ENCODE measurements around the gene TMEM178A.

TMEM178A gene

DNA sequence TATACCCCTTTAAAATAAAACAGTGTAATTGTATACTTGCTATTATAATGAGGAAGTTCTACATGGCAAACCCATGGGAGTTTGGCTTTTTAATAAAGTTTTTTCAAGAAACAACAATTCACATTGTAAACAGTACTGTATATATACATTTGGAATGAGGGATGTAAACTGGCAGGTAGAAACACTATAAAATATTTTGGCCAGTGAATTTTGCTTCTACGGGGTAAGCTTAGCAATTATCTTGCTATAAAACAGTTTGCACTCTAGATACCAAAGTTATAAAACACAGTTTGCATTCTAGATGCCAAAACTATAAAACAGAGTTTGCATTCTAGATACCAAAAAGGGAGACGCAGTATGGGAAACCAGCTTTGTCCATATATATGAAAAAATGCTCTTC lies 96.7 kb downstream of the TMEM178A start:
- no peaks in the 10 kb centered on the region for H4K20me1 ChIP-seq (ENCODE audit: insufficient read depth)
- no peak overlapping the region for H3K9ac ChIP-seq
- no peak overlapping the region for H2AFZ ChIP-seq (ENCODE audit: low read depth)
- no peaks in the 10 kb centered on the region for H3K4me1 ChIP-seq (ENCODE audit: low read depth, poor library complexity, severe bottlenecking)
- peaks cover 4% of the 10 kb centered on the region; the same call in 1 of the 2 replicates for H3K36me3 ChIP-seq (ENCODE audit: insufficient read depth)
- no peaks in the 10 kb centered on the region for H3K27me3 ChIP-seq (ENCODE audit: insufficient read depth, low read depth)
- no peak overlapping the region for H3K27ac ChIP-seq
- no peak overlapping the region for H3K4me3 ChIP-seq (IDR thresholded peaks at IDR 0.05; ENCODE audit: insufficient read depth, low read depth, low read length)
- TF ChIP-seq, protein P1, sequence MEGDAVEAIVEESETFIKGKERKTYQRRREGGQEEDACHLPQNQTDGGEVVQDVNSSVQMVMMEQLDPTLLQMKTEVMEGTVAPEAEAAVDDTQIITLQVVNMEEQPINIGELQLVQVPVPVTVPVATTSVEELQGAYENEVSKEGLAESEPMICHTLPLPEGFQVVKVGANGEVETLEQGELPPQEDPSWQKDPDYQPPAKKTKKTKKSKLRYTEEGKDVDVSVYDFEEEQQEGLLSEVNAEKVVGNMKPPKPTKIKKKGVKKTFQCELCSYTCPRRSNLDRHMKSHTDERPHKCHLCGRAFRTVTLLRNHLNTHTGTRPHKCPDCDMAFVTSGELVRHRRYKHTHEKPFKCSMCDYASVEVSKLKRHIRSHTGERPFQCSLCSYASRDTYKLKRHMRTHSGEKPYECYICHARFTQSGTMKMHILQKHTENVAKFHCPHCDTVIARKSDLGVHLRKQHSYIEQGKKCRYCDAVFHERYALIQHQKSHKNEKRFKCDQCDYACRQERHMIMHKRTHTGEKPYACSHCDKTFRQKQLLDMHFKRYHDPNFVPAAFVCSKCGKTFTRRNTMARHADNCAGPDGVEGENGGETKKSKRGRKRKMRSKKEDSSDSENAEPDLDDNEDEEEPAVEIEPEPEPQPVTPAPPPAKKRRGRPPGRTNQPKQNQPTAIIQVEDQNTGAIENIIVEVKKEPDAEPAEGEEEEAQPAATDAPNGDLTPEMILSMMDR (conservative IDR thresholded peaks at IDR 0.05; ENCODE audit: low read depth, low read length), result no peak
- H3K79me2 ChIP-seq (ENCODE audit: insufficient read depth, low read depth), result no peaks in the 10 kb centered on the region; the same call in 1 of the 2 replicates
- H3K4me2 ChIP-seq, result no peak overlapping the region
